MCF 10A (cell line): ENCODE measurements around the gene SLC10A2. TPM values are rescaled to one million over a fixed set of nuclear protein-coding genes. Genes with fewer than 3 reads are reported as not detected.
"Not testable (repeated sequence)": the region's sequence is repeated elsewhere in the genome, so short reads cannot be mapped to it uniquely, and the experiment has no call there.

Experiments
- Bru-seq: library from RNA; stranded (reverse); fragments of 400-500 nt; gene quantifications from one replicate; lab custom pipeline; 2021; lab: Mats Ljungman, UMichigan
- BruChase-seq, 2 experiments: library from RNA; stranded (reverse); fragments of 400-500 nt; gene quantifications; one replicate each; lab custom pipeline; 2021; lab: Mats Ljungman, UMichigan
- BruUV-seq: library from RNA; stranded (reverse); fragments of 400-500 nt; replicated peaks from 2 replicates; lab custom pipeline; 2021; lab: Mats Ljungman, UMichigan
- CTCF ChIA-PET: fragments of 300-600 bp; sonication (Branson Sonifier 250); formaldehyde crosslinking; extraction: SDS; loops from one replicate; lab custom pipeline; 2021; ENCODE audit warnings: antibody characterized with exemption, inconsistent platforms; lab: Yijun Ruan, JAX
- POLR2A ChIA-PET: fragments of 300-600, 350-650 bp; sonication (Branson Sonifier 250); formaldehyde crosslinking; extraction: SDS; loops from one replicate; lab custom pipeline; 2020; ENCODE audit warnings: antibody characterized with exemption, inconsistent platforms; lab: Yijun Ruan, JAX
- DNase-seq: peaks from one replicate; pipeline ENCODE4 v3.0.0-alpha.2; 2018; ENCODE audit not compliant: unreplicated experiment
- H3K27ac Mint-ChIP-seq: one replicate; pipeline ENCODE4 v1.8.0; 2022; ENCODE audit warnings: mild to moderate bottlenecking, low read depth, mixed read lengths; ENCODE audit not compliant: unreplicated experiment
- H3K27me3 Mint-ChIP-seq: one replicate; pipeline ENCODE4 v1.8.0; 2022; ENCODE audit warnings: mixed read lengths; ENCODE audit not compliant: insufficient read depth, unreplicated experiment
- H3K36me3 Mint-ChIP-seq: one replicate; pipeline ENCODE4 v1.8.0; 2022; ENCODE audit warnings: mild to moderate bottlenecking, moderate library complexity, mixed read lengths; ENCODE audit not compliant: insufficient read depth, unreplicated experiment
- H3K4me1 Mint-ChIP-seq: one replicate; pipeline ENCODE4 v1.8.0; 2022; ENCODE audit warnings: mixed read lengths; ENCODE audit not compliant: insufficient read depth, unreplicated experiment
- H3K4me3 Mint-ChIP-seq: one replicate; pipeline ENCODE4 v1.8.0; 2022; ENCODE audit warnings: mild to moderate bottlenecking, moderate library complexity, mixed read lengths; ENCODE audit not compliant: unreplicated experiment
- H3K9me3 Mint-ChIP-seq: one replicate; pipeline ENCODE4 v1.8.0; 2022; ENCODE audit warnings: mixed read lengths; ENCODE audit not compliant: unreplicated experiment
- intact Hi-C: fragments of 100-400 bp; cut with micrococcal nuclease; formaldehyde crosslinking; loops from 2 replicates; pipeline ENCODE4 v1.14.1; 2022
- long read RNA-seq: library from polyadenylated mRNA; stranded (forward); transcript quantifications from one replicate; pipeline ENCODE4 v2.0.0, GENCODE V29; 2022
- total RNA-seq: library from RNA; stranded (reverse); gene quantifications from 2 replicates; pipeline ENCODE4 v1.2.3, GENCODE V29; 2022
- TF ChIP-seq, protein P1 (sequence below): fragments of 200-600 bp; IDR thresholded peaks from one replicate; pipeline ENCODE4 v1.8.0; 2022; ENCODE audit warnings: antibody characterized with exemption, mild to moderate bottlenecking; ENCODE audit not compliant: unreplicated experiment

The SLC10A2 gene, protein sequence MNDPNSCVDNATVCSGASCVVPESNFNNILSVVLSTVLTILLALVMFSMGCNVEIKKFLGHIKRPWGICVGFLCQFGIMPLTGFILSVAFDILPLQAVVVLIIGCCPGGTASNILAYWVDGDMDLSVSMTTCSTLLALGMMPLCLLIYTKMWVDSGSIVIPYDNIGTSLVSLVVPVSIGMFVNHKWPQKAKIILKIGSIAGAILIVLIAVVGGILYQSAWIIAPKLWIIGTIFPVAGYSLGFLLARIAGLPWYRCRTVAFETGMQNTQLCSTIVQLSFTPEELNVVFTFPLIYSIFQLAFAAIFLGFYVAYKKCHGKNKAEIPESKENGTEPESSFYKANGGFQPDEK
- total RNA-seq (not detected in 2 replicates), Bru-seq, nascent RNA (not detected), BruChase-seq, experiment 1, labeled RNA remaining after a 6-hour chase (not detected), BruChase-seq, experiment 2, labeled RNA remaining after a 2-hour chase (not detected)
- long read RNA-seq = 0 reads

DNA sequence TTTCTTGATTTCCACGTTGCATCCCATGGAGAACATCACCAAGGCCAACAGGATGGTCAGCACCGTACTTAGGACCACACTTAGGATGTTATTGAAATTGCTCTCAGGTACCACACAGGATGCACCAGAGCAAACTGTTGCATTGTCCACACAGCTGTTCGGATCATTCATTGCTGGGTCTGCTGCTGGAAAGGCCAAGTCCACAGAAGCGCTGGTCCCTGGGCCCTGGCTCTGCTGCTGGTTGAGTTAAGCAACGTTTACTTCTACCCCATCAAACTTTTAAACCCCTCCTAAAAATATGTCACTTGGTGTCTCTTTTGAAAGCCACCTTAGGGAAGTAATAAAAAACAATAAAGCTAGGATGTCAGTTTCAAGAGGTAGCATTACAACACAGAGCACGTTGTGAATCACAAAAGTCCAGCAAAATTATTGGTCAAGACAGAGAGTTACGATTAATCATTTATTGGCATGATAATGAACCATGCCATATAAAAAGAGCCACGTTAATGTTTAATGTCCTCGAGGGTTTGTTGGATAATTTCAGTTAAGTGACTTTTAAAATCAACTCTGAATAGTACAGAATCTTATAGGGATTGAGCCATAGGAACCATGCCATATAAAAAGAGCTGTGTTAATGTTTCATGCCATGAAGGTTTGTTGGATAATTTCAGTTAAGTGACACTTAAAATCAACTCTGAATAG is at the start of gene SLC10A2:
Gene SLC10A2, minus strand, starts transcription at position 339 of the 702 bp plus-strand sequence. Its CDS starts 168 bp downstream, at position 171.
- Mint-ChIP-seq H3K27me3 (no peaks in the 10 kb centered on the region), H3K4me3 (no peak within 1 kb of the TSS), H3K9me3 (no peaks in the 10 kb centered on the region), H3K27ac (no peak within 1 kb of the TSS), H3K36me3 (no peaks in the 10 kb centered on the region), H3K4me1 (no peaks in the 10 kb centered on the region)
- intact Hi-C loops = no loop called here
- TF ChIP-seq, protein P1, sequence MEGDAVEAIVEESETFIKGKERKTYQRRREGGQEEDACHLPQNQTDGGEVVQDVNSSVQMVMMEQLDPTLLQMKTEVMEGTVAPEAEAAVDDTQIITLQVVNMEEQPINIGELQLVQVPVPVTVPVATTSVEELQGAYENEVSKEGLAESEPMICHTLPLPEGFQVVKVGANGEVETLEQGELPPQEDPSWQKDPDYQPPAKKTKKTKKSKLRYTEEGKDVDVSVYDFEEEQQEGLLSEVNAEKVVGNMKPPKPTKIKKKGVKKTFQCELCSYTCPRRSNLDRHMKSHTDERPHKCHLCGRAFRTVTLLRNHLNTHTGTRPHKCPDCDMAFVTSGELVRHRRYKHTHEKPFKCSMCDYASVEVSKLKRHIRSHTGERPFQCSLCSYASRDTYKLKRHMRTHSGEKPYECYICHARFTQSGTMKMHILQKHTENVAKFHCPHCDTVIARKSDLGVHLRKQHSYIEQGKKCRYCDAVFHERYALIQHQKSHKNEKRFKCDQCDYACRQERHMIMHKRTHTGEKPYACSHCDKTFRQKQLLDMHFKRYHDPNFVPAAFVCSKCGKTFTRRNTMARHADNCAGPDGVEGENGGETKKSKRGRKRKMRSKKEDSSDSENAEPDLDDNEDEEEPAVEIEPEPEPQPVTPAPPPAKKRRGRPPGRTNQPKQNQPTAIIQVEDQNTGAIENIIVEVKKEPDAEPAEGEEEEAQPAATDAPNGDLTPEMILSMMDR = no peak
- CTCF ChIA-PET = no interaction called here
- no peak for DNase-seq
- no TSS peak for BruUV-seq
- POLR2A ChIA-PET = no interaction called here

DNA sequence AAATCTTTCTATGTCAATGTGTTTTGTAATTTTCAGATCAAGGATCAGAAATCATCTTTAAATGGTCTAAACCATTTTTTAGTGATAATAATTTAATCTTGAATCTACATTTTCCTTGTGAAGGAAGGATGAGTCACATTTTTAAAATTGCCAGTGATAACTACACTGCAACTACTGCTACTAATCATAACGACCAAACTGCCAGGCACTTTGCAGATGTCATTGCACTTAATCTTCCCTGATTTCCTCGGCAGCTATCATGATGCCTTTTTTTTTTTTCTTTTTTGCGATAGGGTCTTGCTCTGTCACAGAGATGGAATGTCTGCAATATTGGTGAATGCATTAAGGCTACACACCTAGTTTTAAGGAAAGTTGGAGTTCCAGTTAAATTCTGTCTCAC is 41.4 kb upstream of the SLC10A2 start:
- no peak for DNase-seq
- no peaks in the 10 kb centered on the region for H3K4me1 Mint-ChIP-seq
- H3K36me3 Mint-ChIP-seq = no peaks in the 10 kb centered on the region
- intact Hi-C loops = no loop called here
- TF ChIP-seq, protein P1 = no peak
- H3K27me3 Mint-ChIP-seq = no peaks in the 10 kb centered on the region
- no peak overlapping the region for H3K4me3 Mint-ChIP-seq
- CTCF ChIA-PET = no interaction called here
- POLR2A ChIA-PET = no interaction called here
- no TSS peak for BruUV-seq
- no peak overlapping the region for H3K27ac Mint-ChIP-seq
- no peaks in the 10 kb centered on the region for H3K9me3 Mint-ChIP-seq

DNA sequence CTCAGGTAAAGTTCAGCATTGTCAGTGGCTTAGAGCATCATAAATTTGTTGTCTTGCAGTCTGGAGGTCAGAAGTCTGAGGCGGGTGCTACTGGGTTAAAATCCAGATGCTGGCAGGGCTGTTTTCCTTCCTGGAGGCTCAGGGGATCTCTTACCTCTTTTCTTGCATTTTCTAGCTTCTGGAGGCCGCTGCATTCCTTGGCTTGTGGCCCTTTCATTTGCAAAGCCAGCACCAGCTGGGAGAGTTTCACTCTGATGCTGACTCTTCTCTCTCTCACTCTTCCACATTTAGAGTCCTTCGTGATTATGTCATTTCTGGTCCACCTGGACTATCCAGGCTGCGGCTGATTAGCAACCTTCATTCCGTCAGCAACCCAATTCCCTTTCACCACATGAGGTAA is 38.1 kb upstream of the SLC10A2 start:
- no peak overlapping the region for H3K4me3 Mint-ChIP-seq
- DNase-seq = no peak
- TF ChIP-seq, protein P1 = no peak
- no peaks in the 10 kb centered on the region for H3K9me3 Mint-ChIP-seq
- H3K27me3 Mint-ChIP-seq = no peaks in the 10 kb centered on the region
- POLR2A ChIA-PET = no interaction called here
- CTCF ChIA-PET = no interaction called here
- no TSS peak for BruUV-seq
- intact Hi-C loops = no loop called here
- peaks cover 5% of the 10 kb centered on the region for H3K4me1 Mint-ChIP-seq
- H3K36me3 Mint-ChIP-seq = no peaks in the 10 kb centered on the region
- no peak overlapping the region for H3K27ac Mint-ChIP-seq

DNA sequence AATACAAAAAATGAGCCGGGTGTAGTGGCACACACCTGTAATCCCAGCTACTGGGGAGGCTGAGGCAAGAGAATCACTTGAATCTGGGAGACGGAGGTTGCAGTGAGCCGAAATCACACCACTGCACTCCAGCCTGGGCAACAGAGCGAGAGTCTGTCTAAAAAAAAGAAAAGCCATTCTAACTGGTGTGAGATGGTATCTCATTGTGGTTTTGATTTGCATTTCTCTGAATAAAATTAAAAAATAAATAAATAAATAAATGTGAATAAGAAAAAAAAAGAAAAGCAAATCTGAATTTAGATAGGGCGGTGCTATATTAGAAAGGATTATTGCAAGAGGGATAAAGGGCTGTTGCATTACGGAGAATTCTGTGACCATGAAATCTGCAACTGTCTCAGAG is 37.2 kb upstream of the SLC10A2 start:
- H3K4me3 Mint-ChIP-seq, CTCF ChIA-PET, intact Hi-C loops, H3K9me3 Mint-ChIP-seq, BruUV-seq, H3K4me1 Mint-ChIP-seq, H3K27ac Mint-ChIP-seq, H3K36me3 Mint-ChIP-seq, POLR2A ChIA-PET, H3K27me3 Mint-ChIP-seq: not testable (repeated sequence)
- DNase-seq = peak; percentile 22
